HepG2 (cell line): ENCODE data around the gene FAM229A. TPM values are rescaled to one million over a fixed set of nuclear protein-coding genes. Genes with fewer than 3 reads are reported as not detected.

Experiments used
- ATAC-seq: fragments of 200-7000 bp; cut with Tn5 transposase; 3 replicates; pipeline ENCODE4 v1.9.1; 2020; ENCODE audit warnings: mild to moderate bottlenecking, moderate library complexity
- BruUV-seq: library from RNA; stranded (reverse); fragments of 400-500 nt; replicated peaks from 2 replicates; lab custom pipeline; 2021; lab: Mats Ljungman, UMichigan
- CTCF ChIA-PET: fragments of 300-600 bp; formaldehyde crosslinking; extraction: SDS; loops from one replicate; lab custom pipeline; 2021; ENCODE audit warnings: low total read pairs, inconsistent platforms, low intra/inter-chr PET ratio; lab: Yijun Ruan, JAX
- POLR2A ChIA-PET: fragments of 350-600 bp; sonication (Branson Sonifier 250); formaldehyde crosslinking; loops from one replicate; lab custom pipeline; 2020; ENCODE audit warnings: antibody characterized with exemption, inconsistent platforms; lab: Yijun Ruan, JAX
- DNase-seq: peaks from one replicate; pipeline ENCODE4 v3.0.0-alpha.2; 2015; ENCODE audit warnings: low spot score
- FAIRE-seq: peaks from 3 replicates; lab custom pipeline; 2011; peaks lifted over from hg19 to GRCh38; lab: Jason Lieb, UNC
- H2AFZ ChIP-seq: one replicate; pipeline ENCODE4 v1.6.1; 2011; ENCODE audit warnings: low read length, inconsistent platforms
- H3K27ac ChIP-seq: fragments of 300-600 bp; 3 replicates; pipeline ENCODE4 v1.8.0; 2011; ENCODE audit warnings: mixed run types, mild to moderate bottlenecking, mixed read lengths, low read length, inconsistent platforms; ENCODE audit not compliant: insufficient read depth; ENCODE audit errors: extremely low read length
- H3K27me3 ChIP-seq, 2 experiments: fragments of 200-600 bp in 1 of 2; 2 replicates in 1 of 2; 3 replicates in 1 of 2; pipeline versions ENCODE4 v1.6.0 to v1.8.0; 2011; ENCODE audit warnings: low read length in 2 of 2, mild to moderate bottlenecking in 2 of 2, moderate library complexity in 2 of 2, inconsistent platforms in 1 of 2; ENCODE audit not compliant: insufficient read depth in 2 of 2, control insufficient read depth in 1 of 2
- H3K36me3 ChIP-seq, 2 experiments: fragments of 200-600 bp in 1 of 2; replicated peaks in 1 of 2; 2 replicates in 1 of 2; 3 replicates in 1 of 2; pipeline versions ENCODE4 v1.5.1 to v1.8.0; 2011; ENCODE audit warnings: low read length in 2 of 2, inconsistent platforms in 1 of 2; ENCODE audit not compliant: insufficient read depth in 2 of 2, control insufficient read depth in 1 of 2
- H3K4me1 ChIP-seq: 2 replicates; pipeline ENCODE4 v1.5.1; 2012; ENCODE audit warnings: low read length, inconsistent platforms; ENCODE audit not compliant: insufficient read depth
- H3K4me2 ChIP-seq: 2 replicates; pipeline ENCODE4 v1.6.0; 2011; ENCODE audit warnings: low read depth, low read length, inconsistent platforms
- H3K4me3 ChIP-seq, 3 experiments: fragments of 200-600 bp in 1 of 3; sonication (generic), shearing (Covaris generic) in 1 of 3; replicated peaks in 1 of 3; 2 replicates each; pipeline ENCODE4 v1.5.1; 2011 to 2016; ENCODE audit warnings: low read length in 3 of 3, inconsistent platforms in 2 of 3, low read depth in 2 of 3, mild to moderate bottlenecking in 2 of 3, control low read depth in 1 of 3, mixed read lengths in 1 of 3; ENCODE audit not compliant: insufficient read depth in 1 of 3
- H3K79me2 ChIP-seq: one replicate; pipeline ENCODE4 v1.6.1; 2011; ENCODE audit warnings: low read length, inconsistent platforms; ENCODE audit not compliant: insufficient read depth
- H3K9ac ChIP-seq: 2 replicates; pipeline ENCODE4 v1.6.0; 2011; ENCODE audit warnings: mild to moderate bottlenecking, low read depth, low read length, inconsistent platforms; ENCODE audit not compliant: insufficient read depth
- H3K9me3 ChIP-seq: 2 replicates; pipeline ENCODE4 v1.5.1; 2012; ENCODE audit warnings: mild to moderate bottlenecking, low read length
- H4K20me1 ChIP-seq: 2 replicates; pipeline ENCODE4 v1.6.0; 2011; ENCODE audit warnings: inconsistent platforms, mild to moderate bottlenecking, low read length, moderate library complexity; ENCODE audit not compliant: insufficient read depth
- HOXA9 ChIP-seq: sonication (generic); formaldehyde crosslinking; IDR thresholded peaks from 2 replicates; pipeline ENCODE4 v1.8.1; 2022; ENCODE audit warnings: missing genetic modification reagents, mild to moderate bottlenecking, moderate library complexity, borderline replicate concordance
- RAD21 ChIP-seq: fragments of 450-650 bp; formaldehyde crosslinking; IDR thresholded peaks from 2 replicates; pipeline ENCODE4 v1.5.0; 2020; ENCODE audit warnings: mild to moderate bottlenecking
- RBFOX2 ChIP-seq: fragments of 200-400 bp; formaldehyde crosslinking; IDR thresholded peaks from 2 replicates; pipeline ENCODE4 v1.6.1; 2017; ENCODE audit warnings: low read depth, mild to moderate bottlenecking, low read length
- STAG1 ChIP-seq: sonication (generic); formaldehyde crosslinking; IDR thresholded peaks from 2 replicates; pipeline ENCODE4 v1.4.0; 2020; ENCODE audit warnings: missing genetic modification reagents
- ZNF496 ChIP-seq: sonication (generic); formaldehyde crosslinking; IDR thresholded peaks from 2 replicates; pipeline ENCODE4 v1.8.1; 2023; ENCODE audit warnings: mild to moderate bottlenecking, moderate library complexity, missing genetic modification reagents; ENCODE audit not compliant: insufficient replicate concordance
- ZNF746 ChIP-seq: sonication (generic); formaldehyde crosslinking; IDR thresholded peaks from 2 replicates; pipeline ENCODE4 v1.8.0; 2022; ENCODE audit warnings: mild to moderate bottlenecking, missing genetic modification reagents
- WGBS: methylation state at CpG from one replicate; pipeline ENCODE4 v1.1.6; 2017; ENCODE audit warnings: low lambda C conversion rate; 5-methylcytosine and 5-hydroxymethylcytosine counted together
- in situ Hi-C: cut with HindIII; loops from 2 replicates; pipeline ENCODE4 v1.10.0; 2017; ENCODE audit warnings: low pct_unique_long_range_greater_than_20kb; ENCODE audit not compliant: extremely low pct_ligation_motif_present
- intact Hi-C: fragments of 100-400 bp; cut with micrococcal nuclease; formaldehyde crosslinking; loops from one replicate; pipeline ENCODE4 v1.10.0; 2022; ENCODE audit not compliant: unreplicated experiment
- polyA plus RNA-seq, 8 experiments: library from polyadenylated mRNA; depleted of rRNA in 3 of 8; stranded (reverse) in 7 of 8; unstranded in 1 of 8; fragments of >200 nt; fragmentation: Illumina TruSeq in 4 of 8; extraction: Trizol in 4 of 8; gene quantifications; 2 replicates each; pipeline versions ENCODE4 v1.2.1 to v1.2.3, GENCODE V29; 2011 to 2016; ENCODE audit warnings: low read depth in 4 of 8, missing spikeins in 1 of 8, mixed read lengths in 1 of 8; ENCODE audit not compliant: insufficient read depth in 1 of 8
- total RNA-seq, 5 experiments: library from RNA; depleted of rRNA; stranded (reverse); fragments of >200 nt; fragmentation: Illumina TruSeq; extraction: Trizol; gene quantifications; 2 replicates each; pipeline ENCODE4 v1.2.3, GENCODE V29; 2016; ENCODE audit warnings: low read depth in 1 of 5
- TF ChIP-seq, protein P1 (sequence below): sonication (generic); formaldehyde crosslinking; IDR thresholded peaks from 2 replicates; pipeline ENCODE4 v1.5.0; 2020; ENCODE audit warnings: mild to moderate bottlenecking, low read depth, missing genetic modification reagents, borderline replicate concordance
- TF ChIP-seq, protein P2 (sequence below): sonication (generic); formaldehyde crosslinking; IDR thresholded peaks from 2 replicates; pipeline ENCODE4 v1.5.0; 2020; ENCODE audit warnings: mild to moderate bottlenecking, missing genetic modification reagents, moderate library complexity

FAM229A gene
- total and polyA plus RNA-seq, 2 of the 13 experiments (the other 11 are each of a cell fraction or from before 2014, with no cell fraction given), result 3.2 to 17.6 TPM

GRCh38 chr1:32373996-32374592, 11.8 kb upstream of the FAM229A start (continued):
- TF ChIP-seq HOXA9 (CRISPR knock-in tag), result no peak
- no peak for TF ChIP-seq ZNF496
- TF ChIP-seq, protein P1, sequence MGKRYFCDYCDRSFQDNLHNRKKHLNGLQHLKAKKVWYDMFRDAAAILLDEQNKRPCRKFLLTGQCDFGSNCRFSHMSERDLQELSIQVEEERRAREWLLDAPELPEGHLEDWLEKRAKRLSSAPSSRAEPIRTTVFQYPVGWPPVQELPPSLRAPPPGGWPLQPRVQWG (CRISPR knock-in tag), result no peak

- no peak overlapping the region for H2AFZ ChIP-seq
- intact Hi-C loops, result no loop called here
- in situ Hi-C loops, result no loop called here
- ChIA-PET CTCF (interaction anchor here (1.1 kb wide), 1 partner anchor 157 kb away, joined by 3 read pairs; no protein-coding TSS in a partner anchor), POLR2A (interaction anchor here (0.7 to 1.2 kb wide), 3 partner anchors 20 to 36 kb away, joined by 3 to 5 read pairs (median 4); partner anchors contain the start of genes BSDC1 and MARCKSL1)
- H3K9ac ChIP-seq, result no peak overlapping the region
- TF ChIP-seq RAD21 (CRISPR knock-in tag) (0 out of 2 replicates have a peak, but pooled peaks have one; percentile 17), ZNF746 (CRISPR knock-in tag) (no peak), RBFOX2 (0 out of 2 replicates have a peak, but pooled peaks have one; percentile 5), STAG1 (CRISPR knock-in tag) (peak; percentile 67)
- TF ChIP-seq, protein P2, sequence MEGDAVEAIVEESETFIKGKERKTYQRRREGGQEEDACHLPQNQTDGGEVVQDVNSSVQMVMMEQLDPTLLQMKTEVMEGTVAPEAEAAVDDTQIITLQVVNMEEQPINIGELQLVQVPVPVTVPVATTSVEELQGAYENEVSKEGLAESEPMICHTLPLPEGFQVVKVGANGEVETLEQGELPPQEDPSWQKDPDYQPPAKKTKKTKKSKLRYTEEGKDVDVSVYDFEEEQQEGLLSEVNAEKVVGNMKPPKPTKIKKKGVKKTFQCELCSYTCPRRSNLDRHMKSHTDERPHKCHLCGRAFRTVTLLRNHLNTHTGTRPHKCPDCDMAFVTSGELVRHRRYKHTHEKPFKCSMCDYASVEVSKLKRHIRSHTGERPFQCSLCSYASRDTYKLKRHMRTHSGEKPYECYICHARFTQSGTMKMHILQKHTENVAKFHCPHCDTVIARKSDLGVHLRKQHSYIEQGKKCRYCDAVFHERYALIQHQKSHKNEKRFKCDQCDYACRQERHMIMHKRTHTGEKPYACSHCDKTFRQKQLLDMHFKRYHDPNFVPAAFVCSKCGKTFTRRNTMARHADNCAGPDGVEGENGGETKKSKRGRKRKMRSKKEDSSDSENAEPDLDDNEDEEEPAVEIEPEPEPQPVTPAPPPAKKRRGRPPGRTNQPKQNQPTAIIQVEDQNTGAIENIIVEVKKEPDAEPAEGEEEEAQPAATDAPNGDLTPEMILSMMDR, result peak; percentile 47
- no peaks in the 10 kb centered on the region for H3K27me3 ChIP-seq
- no peaks in the 10 kb centered on the region for H3K9me3 ChIP-seq
- no peak overlapping the region for H3K27ac ChIP-seq
- H3K36me3 ChIP-seq, result peaks cover 39 to 74% of the 10 kb centered on the region in 2 experiments
- 100% methylated on average over 5 of the region's 5 CpGs for WGBS
- H3K4me2 ChIP-seq, result no peak overlapping the region
- ATAC-seq (peak; percentile 64), FAIRE-seq (no peak), DNase-seq (no peak)
- BruUV-seq, result no TSS peak
- no peak overlapping the region for H3K4me3 ChIP-seq
- H3K79me2 ChIP-seq, result no peaks in the 10 kb centered on the region
- no peaks in the 10 kb centered on the region for H4K20me1 ChIP-seq
- H3K4me1 ChIP-seq, result no peaks in the 10 kb centered on the region
Measured at GRCh38 chr1:32372149-32372756, 10.0 kb upstream of the FAM229A start.
